Mucosa of rectum (tissue), 2 donors: ENCODE results near the gene KIF18B.

Source experiments
- H3K27ac ChIP-seq, 2 donors: one replicate each; pipeline ENCODE4 v1.7.0; 2013; ENCODE audit warnings: inconsistent platforms in 2 of 2, low read depth in 2 of 2, low read length in 2 of 2
- H3K27me3 ChIP-seq, 2 donors: one replicate each; pipeline ENCODE4 v1.7.0; 2013; ENCODE audit warnings: low read length in 2 of 2; ENCODE audit not compliant: control insufficient read depth in 2 of 2, insufficient read depth in 2 of 2
- H3K36me3 ChIP-seq, 2 donors: one replicate each; pipeline ENCODE4 v1.7.0; 2013; ENCODE audit warnings: low read length in 2 of 2; ENCODE audit not compliant: control insufficient read depth in 2 of 2, insufficient read depth in 2 of 2
- H3K4me1 ChIP-seq, 2 donors: one replicate each; pipeline ENCODE4 v1.7.0; 2013; ENCODE audit warnings: low read length in 2 of 2, mild to moderate bottlenecking in 1 of 2; ENCODE audit not compliant: control insufficient read depth in 2 of 2, insufficient read depth in 2 of 2
- H3K4me3 ChIP-seq, 2 donors: one replicate each; pipeline ENCODE4 v1.7.0; 2013; ENCODE audit warnings: low read length in 2 of 2
- H3K9ac ChIP-seq, 2 donors: one replicate each; pipeline ENCODE4 v1.7.0; 2013; ENCODE audit warnings: low read length in 2 of 2, low read depth in 1 of 2, mild to moderate bottlenecking in 1 of 2
- H3K9me3 ChIP-seq, 2 donors: one replicate each; pipeline ENCODE4 v1.7.0; 2013; ENCODE audit warnings: low read length in 2 of 2; ENCODE audit not compliant: control insufficient read depth in 2 of 2
- donor health status: healthy.
- donor health status: Normal muscosa, but diverticular disease.

KIF18B gene

GRCh38 chr17:44905006-44906000, 42.3 kb downstream of the KIF18B start:
- peak overlapping the region; percentile 48 to 75 for H3K27ac ChIP-seq
- H3K9ac ChIP-seq, result peak overlapping the region in 1 of 2 donors; percentile 33
- H3K36me3 ChIP-seq, result no peaks in the 10 kb centered on the region
- no peaks in the 10 kb centered on the region for H3K27me3 ChIP-seq
- H3K4me3 ChIP-seq, result peak overlapping the region in 1 of 2 donors; percentile 3
- no peaks in the 10 kb centered on the region for H3K9me3 ChIP-seq
- peaks cover 19% of the 10 kb centered on the region in 2 donors for H3K4me1 ChIP-seq

GRCh38 chr17:44904001-44904984, 43.3 kb downstream of the KIF18B start:
- no peak overlapping the region for H3K4me3 ChIP-seq
- no peak overlapping the region for H3K9ac ChIP-seq
- no peaks in the 10 kb centered on the region for H3K27me3 ChIP-seq
- no peaks in the 10 kb centered on the region for H3K9me3 ChIP-seq
- no peaks in the 10 kb centered on the region for H3K36me3 ChIP-seq
- H3K27ac ChIP-seq, result no peak overlapping the region
- peaks cover 25 to 26% of the 10 kb centered on the region in 2 donors for H3K4me1 ChIP-seq

- no peak overlapping the region for H3K4me3 ChIP-seq
- no peak overlapping the region for H3K27ac ChIP-seq
- no peaks in the 10 kb centered on the region for H3K36me3 ChIP-seq
- H3K4me1 ChIP-seq, result peaks cover 30 to 33% of the 10 kb centered on the region in 2 donors
- H3K9me3 ChIP-seq, result no peaks in the 10 kb centered on the region
- no peak overlapping the region for H3K9ac ChIP-seq
- no peaks in the 10 kb centered on the region for H3K27me3 ChIP-seq
Measured at GRCh38 chr17:44903012-44903685, 44.4 kb downstream of the KIF18B start.

GRCh38 chr17:44902135-44902760, 45.3 kb downstream of the KIF18B start:
- no peaks in the 10 kb centered on the region for H3K9me3 ChIP-seq
- H3K27me3 ChIP-seq, result no peaks in the 10 kb centered on the region
- H3K9ac ChIP-seq, result peak overlapping the region in 1 of 2 donors; percentile 3
- no peak overlapping the region for H3K27ac ChIP-seq
- peaks cover 30 to 37% of the 10 kb centered on the region in 2 donors for H3K4me1 ChIP-seq
- no peak overlapping the region for H3K4me3 ChIP-seq
- no peaks in the 10 kb centered on the region for H3K36me3 ChIP-seq

DNA sequence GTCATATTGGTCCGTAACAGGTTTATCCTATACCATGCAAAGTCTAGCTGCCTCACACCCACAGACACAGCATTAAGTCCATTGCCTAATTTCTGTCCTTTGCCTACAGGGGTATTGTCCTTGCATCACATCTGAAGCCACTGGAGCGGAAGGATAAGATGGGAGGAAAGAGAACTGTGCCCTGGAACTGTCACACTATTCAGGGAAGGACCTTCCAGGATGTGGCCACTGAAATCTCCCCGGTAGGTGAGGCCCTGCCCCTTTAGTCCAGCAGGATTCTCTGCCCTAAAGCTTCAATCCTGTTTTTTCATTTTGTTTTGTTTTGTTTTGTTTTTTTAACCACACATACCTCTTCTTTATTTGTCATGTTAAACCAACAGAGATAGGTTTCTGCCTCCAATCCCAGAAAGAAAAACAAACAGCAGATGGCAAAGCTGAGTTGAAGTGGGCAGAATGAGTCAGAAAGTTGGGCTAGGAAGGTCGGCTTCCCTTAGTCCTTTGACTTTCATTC, 46.1 kb downstream of the KIF18B start:
- no peaks in the 10 kb centered on the region for H3K27me3 ChIP-seq
- H3K27ac ChIP-seq, result no peak overlapping the region
- no peaks in the 10 kb centered on the region for H3K36me3 ChIP-seq
- H3K9me3 ChIP-seq, result no peaks in the 10 kb centered on the region
- H3K9ac ChIP-seq, result no peak overlapping the region
- H3K4me3 ChIP-seq, result no peak overlapping the region
- peaks cover 29 to 37% of the 10 kb centered on the region in 2 donors for H3K4me1 ChIP-seq

DNA sequence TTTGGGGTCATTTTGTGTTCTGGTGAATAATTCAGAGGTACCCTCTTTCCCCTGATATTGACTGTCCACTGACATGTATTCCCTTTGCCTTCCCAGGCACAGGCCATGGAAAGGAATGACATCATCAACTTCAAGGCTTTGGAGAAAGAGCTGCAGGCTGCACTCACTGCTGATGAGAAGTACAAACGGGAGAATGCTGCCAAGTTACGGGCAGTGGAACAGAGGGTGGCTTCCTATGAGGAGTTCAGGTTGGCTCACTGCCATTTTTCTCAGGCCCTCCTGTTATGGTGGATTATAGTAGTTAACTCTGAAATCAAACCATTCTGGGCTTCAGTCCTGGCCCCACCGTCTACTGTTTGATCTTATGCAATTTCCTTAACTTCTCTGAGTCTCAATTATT, 46.7 kb downstream of the KIF18B start:
- Histone ChIP-seq H3K9me3 (no peaks in the 10 kb centered on the region), H3K4me1 (peaks cover 23 to 32% of the 10 kb centered on the region in 2 donors), H3K27ac (no peak overlapping the region), H3K36me3 (peaks cover 0 to 2% of the 10 kb centered on the region in 2 donors), H3K4me3 (no peak overlapping the region), H3K9ac (no peak overlapping the region), H3K27me3 (no peaks in the 10 kb centered on the region)

DNA sequence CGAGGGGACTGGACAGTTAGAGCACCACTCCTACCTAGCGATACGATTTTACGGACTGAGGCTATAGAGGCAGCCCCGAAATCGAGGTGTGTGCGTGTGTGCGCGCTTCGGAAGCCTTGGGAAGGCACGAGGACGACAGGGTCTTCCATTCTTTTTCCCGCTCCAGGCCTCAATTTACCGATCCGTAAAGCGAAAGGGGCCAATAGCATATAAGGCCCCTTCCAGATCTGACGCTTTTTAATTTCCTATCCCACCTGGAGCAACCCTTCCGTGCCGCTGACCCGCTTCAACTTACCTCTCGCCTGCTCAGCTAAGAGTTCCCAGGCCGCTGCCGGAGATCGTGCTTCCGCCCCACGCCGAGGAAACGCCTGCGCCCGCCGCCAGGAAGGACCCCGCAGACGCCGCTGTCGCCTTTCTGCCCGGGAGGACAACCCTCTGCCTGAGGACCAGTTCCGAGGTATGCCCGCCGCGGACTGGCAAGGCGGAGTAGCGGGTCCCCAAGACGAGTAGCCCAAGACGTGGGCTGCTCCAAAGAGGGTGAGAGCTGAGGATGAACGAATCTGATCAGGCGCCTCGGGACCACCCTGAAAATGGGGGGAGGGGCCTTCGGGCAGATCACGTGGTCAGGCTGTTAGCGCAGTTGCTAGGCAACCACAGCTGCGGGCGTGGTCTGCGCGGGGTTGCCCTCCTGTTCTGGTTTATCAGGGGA, 48.3 kb downstream of the KIF18B start, which contains the start of gene EFTUD2:
TSS of gene EFTUD2 (minus strand) at position 372 of the 709 bp plus-strand sequence. CDS start 4,924 bp downstream, outside the sequence.
- peak within 1 kb of the TSS; percentile 97 to 98 for H3K27ac ChIP-seq
- no peaks in the 10 kb centered on the region for H3K9me3 ChIP-seq
- H3K4me3 ChIP-seq, result peak within 1 kb of the TSS; percentile 85 to 97
- H3K36me3 ChIP-seq, result peaks cover 0 to 6% of the 10 kb centered on the region in 2 donors
- peak within 1 kb of the TSS; percentile 72 to 100 for H3K9ac ChIP-seq
- H3K4me1 ChIP-seq, result peaks cover 13 to 22% of the 10 kb centered on the region in 2 donors
- no peaks in the 10 kb centered on the region for H3K27me3 ChIP-seq

- no peaks in the 10 kb centered on the region for H3K9me3 ChIP-seq
- H3K4me1 ChIP-seq, result peaks cover 13 to 22% of the 10 kb centered on the region in 2 donors
- H3K27me3 ChIP-seq, result no peaks in the 10 kb centered on the region
- H3K27ac ChIP-seq, result peak overlapping the region; percentile 97 to 98
- peak overlapping the region; percentile 72 to 100 for H3K9ac ChIP-seq
- H3K4me3 ChIP-seq, result peak overlapping the region; percentile 85 to 97
- peaks cover 0 to 6% of the 10 kb centered on the region in 2 donors for H3K36me3 ChIP-seq
Measured at GRCh38 chr17:44898768-44899073, 48.9 kb downstream of the KIF18B start.
